Measurements from ENCODE around the gene STAB2.

DNA sequence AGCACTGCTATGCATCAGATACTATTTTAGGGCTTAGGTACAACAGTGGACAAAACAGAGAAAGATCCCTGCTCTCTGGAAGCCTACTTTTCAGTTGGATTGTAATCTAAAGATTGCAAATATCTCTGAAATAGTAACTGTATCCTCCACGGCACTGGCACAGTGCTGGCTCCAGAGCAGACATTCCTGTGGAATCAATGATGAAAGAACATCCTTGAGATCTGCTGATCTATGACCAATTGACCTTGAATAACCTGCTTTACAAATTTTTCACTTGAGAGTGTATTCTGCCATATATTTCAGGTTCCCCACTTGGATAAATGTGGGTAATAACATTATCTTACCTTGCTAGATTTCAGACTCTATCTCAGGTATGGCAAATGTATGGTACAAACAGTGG lies 3.2 kb downstream of the STAB2 start:
- TF ChIP-seq, protein P1, sequence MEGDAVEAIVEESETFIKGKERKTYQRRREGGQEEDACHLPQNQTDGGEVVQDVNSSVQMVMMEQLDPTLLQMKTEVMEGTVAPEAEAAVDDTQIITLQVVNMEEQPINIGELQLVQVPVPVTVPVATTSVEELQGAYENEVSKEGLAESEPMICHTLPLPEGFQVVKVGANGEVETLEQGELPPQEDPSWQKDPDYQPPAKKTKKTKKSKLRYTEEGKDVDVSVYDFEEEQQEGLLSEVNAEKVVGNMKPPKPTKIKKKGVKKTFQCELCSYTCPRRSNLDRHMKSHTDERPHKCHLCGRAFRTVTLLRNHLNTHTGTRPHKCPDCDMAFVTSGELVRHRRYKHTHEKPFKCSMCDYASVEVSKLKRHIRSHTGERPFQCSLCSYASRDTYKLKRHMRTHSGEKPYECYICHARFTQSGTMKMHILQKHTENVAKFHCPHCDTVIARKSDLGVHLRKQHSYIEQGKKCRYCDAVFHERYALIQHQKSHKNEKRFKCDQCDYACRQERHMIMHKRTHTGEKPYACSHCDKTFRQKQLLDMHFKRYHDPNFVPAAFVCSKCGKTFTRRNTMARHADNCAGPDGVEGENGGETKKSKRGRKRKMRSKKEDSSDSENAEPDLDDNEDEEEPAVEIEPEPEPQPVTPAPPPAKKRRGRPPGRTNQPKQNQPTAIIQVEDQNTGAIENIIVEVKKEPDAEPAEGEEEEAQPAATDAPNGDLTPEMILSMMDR (IDR thresholded peaks at IDR 0.05) = no peak
- no peak for TF ChIP-seq POLR2A (IDR thresholded peaks at IDR 0.05)

Data from heart left ventricle (tissue), 13 donors.